DND-41 (cell line): ENCODE results near the gene CHCHD3.

ENCODE experiments used
- EZH2 ChIP-seq: IDR thresholded peaks from 3 replicates; pipeline ENCODE4 v1.6.1; 2012; ENCODE audit warnings: borderline replicate concordance, low read depth, mild to moderate bottlenecking, moderate library complexity, low read length, inconsistent platforms; ENCODE audit not compliant: severe bottlenecking
- TF ChIP-seq, protein P1 (sequence below): IDR thresholded peaks from 2 replicates; pipeline ENCODE4 v1.5.1; 2012; ENCODE audit warnings: borderline replicate concordance, low read length, moderate library complexity, mild to moderate bottlenecking; ENCODE audit not compliant: poor library complexity, severe bottlenecking; ENCODE audit errors: extremely low read depth

DNA sequence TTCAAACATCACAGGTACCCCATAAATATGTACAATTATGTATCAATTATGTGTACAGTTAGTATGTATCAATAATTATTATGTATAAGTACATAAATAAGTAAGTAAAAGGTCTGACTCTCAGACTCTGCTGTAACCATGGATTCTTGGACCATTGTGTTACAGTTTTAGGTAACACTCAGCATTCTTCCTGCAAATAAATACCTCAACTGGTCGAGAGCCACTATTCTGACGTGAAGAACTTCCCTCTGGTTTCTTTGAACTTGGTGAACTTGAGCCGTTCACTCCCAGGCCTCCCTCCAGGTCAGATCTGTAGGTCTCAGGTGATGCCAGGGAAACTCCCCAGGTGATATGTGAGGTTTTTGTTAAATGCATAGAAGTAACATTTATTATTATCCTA, 313.8 kb downstream of the CHCHD3 start:
- TF ChIP-seq, protein P1, sequence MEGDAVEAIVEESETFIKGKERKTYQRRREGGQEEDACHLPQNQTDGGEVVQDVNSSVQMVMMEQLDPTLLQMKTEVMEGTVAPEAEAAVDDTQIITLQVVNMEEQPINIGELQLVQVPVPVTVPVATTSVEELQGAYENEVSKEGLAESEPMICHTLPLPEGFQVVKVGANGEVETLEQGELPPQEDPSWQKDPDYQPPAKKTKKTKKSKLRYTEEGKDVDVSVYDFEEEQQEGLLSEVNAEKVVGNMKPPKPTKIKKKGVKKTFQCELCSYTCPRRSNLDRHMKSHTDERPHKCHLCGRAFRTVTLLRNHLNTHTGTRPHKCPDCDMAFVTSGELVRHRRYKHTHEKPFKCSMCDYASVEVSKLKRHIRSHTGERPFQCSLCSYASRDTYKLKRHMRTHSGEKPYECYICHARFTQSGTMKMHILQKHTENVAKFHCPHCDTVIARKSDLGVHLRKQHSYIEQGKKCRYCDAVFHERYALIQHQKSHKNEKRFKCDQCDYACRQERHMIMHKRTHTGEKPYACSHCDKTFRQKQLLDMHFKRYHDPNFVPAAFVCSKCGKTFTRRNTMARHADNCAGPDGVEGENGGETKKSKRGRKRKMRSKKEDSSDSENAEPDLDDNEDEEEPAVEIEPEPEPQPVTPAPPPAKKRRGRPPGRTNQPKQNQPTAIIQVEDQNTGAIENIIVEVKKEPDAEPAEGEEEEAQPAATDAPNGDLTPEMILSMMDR, result no peak
- no peak for TF ChIP-seq EZH2
